DMS153 treated with DMSO at 0.1 percent for 48 hours (cell line): Measurements from ENCODE around the gene NHSL2.
"Not testable (repeated sequence)": the region's sequence is repeated elsewhere in the genome, so short reads cannot be mapped to it uniquely, and the experiment has no call there.

Source experiments
- DNase-seq: peaks from one replicate; lab custom pipeline; 2025; ENCODE audit not compliant: unreplicated experiment; lab: John Stamatoyannopoulos, UW

Gene NHSL2

DNA sequence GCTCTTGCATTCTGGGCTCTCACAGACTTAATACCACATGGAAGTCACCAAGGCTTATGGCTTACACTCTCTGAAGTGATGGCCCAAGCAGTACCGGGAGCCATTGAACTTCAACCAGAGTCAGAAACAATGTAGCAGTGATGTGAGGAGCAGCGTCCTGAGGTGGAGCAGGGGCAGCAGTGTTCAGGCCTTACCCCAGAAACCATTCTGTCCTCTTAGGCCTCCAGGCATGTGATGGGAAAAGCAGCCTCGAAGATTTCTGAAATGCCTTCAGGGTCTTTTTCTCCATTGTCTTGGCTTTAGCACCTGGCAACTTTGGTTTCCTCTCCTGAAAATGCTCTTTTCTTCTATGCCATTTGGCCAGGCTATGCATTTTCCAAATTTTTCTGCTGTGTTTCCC is 248.1 kb downstream of the NHSL2 start:
- DNase-seq: no peak

DNA sequence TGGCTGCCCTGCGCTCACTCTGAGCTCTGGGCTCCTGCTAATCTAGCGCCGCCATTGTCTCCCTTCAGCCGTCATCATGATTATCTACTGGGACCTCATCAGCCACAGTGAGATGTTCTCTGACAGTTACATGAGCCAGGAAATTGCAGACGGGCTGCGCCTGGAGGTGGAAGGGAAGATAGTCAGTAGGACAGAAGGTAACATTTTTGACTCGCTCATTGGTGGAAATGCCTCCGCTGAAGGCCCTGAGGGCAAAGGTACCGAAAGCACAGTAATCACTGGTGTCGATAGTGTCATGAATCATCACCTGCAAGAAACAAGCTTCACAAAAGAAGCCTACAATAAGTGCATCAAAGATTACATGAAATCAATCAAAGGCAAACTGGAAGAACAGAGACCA is 249.1 kb downstream of the NHSL2 start:
- DNase-seq: no peak

DNA sequence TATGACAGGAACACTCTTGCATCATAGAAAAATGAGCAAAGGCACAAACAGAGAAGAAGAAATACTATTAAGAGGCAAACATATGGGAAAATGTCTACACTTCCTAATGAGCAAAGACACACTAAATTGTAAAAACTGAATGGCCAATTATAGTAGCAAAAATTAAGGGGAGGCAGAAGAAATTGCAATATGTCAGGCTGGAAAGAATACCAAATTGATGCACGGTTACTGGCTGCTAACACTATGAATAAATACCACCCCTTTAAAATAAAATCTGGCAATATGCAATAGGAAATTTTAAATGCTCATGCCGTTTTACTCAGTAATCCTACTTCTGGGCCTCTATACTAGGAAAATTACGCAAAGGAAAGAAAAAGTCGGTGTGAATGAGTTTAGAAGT is 254.9 kb downstream of the NHSL2 start:
- DNase-seq: no peak

DNA sequence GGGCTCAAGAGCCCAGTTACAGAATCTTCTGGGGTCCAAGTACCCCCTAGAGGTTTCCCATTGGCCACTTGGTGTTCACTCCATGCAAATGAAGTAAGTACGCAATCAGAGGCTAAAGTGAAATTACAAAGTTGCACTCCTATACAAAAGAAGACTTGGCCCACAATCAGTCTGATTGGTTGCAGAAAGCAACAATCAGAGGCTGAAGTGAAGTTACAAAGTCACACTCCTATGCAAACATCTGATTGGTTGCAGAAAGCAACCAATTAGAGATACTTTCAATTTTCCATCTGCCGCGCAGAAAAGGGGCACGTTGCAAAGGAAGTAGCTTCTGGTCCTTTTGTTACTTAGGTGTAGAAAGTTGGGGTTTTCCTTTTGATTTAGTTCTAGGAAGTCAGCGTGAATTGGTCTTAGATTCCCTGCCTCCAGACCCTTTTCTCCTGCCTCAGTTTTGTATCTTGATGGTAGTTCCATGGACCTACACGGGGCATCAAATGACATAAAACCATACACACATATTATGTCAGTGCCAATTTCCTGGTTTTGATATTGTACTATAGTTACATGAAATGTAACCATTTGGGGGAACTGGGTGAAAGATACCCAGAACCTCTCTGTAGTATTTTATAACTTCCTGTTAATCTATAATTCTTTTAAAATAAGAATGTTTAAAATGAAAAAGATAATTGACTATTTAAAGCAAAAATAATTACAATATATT is 258.5 kb downstream of the NHSL2 start:
- no peak for DNase-seq

DNA sequence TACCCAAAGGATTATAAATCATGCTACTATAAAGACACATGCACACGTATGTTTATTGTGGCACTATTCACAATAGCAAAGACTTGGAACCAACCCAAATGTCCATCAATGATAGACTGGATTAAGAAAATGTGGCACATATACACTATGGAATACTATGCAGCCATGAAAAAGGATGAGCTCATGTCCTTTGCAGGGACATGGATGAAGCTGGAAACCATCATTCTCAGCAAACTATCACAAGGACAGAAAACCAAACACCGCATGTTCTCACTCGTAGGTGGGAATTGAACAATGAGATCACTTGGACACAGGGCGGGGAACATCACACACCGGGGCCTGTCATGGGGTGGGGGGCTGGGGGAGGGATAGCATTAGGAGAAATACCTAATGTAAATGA is 265.6 kb downstream of the NHSL2 start:
- not testable (repeated sequence) for DNase-seq

DNA sequence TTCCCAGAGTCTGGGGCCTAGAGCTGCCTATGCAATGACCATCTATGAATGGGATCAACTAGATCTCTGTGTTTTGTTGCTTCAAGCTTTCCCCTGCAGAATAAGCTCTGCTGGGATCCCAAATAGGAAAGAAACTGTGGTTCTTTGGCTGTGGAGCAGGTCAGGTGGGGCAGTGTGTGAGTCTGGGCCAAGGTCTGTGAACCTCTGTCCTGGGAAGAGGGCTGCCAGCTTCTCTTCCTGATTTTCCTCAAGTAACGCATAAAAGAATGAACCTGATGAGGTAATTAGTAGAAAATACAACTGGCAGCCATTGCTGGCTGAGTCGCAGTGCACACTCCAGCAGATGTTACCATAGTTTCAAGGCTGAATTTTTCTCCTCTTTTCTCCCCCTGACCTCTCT is 266.3 kb downstream of the NHSL2 start:
- no peak for DNase-seq

DNA sequence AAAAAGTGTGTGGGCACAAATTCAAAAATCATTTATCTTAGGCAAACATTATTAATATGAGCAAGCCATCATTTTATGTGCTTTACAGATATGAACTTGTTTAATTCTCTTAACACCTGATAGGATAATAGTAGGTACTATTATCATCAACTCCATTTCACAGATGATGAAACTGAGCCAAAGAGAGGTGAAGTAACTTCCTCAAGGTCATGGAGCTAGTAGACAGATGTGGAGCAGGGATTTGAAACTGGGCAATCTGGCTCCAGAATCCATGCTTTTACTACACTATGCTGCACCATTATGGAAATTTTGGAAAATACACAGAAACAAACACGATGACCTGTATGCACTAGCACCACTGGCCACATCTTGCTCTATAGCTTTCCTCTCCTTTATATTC is 269.9 kb downstream of the NHSL2 start:
- no peak for DNase-seq

DNA sequence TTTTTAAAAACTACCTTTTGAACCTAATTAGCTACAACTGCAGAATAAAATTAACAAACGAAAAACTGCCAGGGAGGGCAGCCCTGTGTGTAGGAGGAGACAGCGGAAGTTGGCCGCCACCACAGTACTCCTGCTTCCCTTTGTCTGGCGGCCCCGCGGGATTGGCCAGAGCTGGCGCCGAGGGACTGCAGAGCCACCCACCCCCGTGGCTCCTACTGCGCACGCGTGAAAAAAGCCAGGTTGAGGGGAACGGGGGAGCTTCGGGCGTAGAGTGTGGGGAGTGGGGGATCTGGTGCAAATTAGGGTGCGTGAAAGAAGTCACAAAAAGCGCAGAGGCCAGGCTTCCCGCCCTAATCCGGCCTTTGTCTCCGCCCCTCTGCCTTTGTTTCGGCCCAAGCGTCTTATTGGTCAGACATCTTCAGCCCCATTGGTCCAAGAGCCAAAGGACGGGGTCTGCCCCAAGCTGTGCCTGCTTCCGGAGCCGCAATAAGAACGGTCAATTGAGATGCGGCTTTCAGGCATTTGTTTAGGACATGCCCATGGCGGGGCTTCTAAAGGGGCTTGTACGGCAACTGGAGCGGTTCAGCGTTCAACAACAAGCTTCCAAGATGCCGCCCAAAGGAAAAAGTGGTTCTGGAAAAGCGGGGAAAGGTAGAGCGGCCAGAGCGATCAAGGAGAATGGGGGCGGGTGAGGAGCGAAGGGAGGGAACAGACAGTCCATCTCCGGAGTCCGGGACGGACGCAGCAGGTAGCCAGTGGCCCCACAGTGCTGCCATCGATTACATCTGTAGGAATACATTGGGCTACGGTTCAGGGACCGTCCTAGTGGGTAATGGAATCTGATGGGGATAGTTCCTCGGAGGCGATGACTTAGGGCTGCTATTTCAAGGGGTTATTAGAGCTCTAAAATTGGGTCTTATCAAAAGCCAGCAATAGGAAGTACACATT is 270.8 kb downstream of the NHSL2 start, which contains the start of gene PIN4:
PIN4 (plus strand) TSS at position 580 of the 948 bp plus-strand sequence; CDS start at position 609, 29 bp downstream.
- DNase-seq: peak; percentile 83

DNA sequence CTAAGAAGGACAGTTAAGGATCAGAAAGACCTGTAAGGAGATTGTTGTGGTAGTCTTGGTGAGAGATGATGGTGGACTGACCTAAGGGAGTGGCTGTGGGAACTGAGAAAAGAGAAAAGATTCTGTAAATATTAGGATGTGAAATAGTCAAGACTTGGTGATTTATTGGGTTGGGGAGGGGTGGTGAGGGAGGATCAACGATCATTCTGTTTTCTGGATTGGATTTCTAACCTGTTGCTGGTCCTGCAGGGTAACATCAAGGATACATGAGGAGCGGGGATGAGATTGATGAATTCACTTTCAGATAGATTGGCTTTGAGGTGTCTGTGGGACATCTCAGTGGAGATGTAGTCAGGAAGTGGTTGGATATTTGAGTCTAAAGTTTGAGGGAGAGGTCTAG is 272.3 kb downstream of the NHSL2 start:
- no peak for DNase-seq

DNA sequence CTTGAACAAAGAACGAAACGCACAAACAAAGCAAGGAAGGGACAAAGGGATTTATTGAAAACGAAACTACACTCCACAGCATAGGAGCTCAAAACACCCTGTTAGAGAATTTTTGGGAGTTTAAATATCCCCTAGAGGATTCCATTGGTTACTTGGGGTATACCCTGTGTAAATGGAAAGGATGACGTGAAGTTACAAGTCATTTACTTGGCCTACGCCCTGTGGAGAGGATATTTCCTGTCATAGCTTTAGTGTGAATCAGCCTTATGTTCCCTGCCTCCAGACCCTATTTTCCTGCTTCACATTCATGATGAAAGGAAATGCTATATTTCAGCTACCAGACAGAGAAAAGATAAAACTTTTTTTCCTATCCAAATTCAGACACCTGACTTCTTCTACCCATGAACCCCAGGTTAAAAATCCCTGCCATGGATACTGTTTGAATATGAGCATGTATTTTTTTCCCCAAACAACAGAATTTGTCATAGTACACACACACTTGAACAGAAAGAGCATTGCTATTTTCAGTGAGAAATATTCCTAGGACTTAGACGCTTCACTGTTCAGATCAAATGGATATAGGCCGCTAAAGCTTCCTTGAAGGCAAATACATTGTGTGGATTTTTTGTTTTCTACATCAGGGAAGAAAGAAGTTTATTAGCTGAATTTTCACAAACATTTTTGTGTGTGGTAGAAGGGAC is 291.3 kb downstream of the NHSL2 start:
- no peak for DNase-seq
